Adrenal gland (tissue), 5 donors: Measurements from ENCODE around the gene PRC1.
"Not testable (repeated sequence)": the region's sequence is repeated elsewhere in the genome, so short reads cannot be mapped to it uniquely, and the experiment has no call there.

ENCODE experiments used
- CTCF ChIP-seq, 6 experiments: fragments of 450-650 bp in 4 of 6; fragments of 200-600 bp in 2 of 6; sonication (generic) in 1 of 6; IDR thresholded peaks; 1 replicate in 5 of 6; 2 replicates in 1 of 6; pipeline versions ENCODE4 v1.5.1 to v1.8.0; 2016 to 2021; ENCODE audit warnings: antibody characterized with exemption in 6 of 6, mild to moderate bottlenecking in 2 of 6, moderate library complexity in 1 of 6
- POLR2A ChIP-seq, 2 donors: fragments of 450-650 bp; IDR thresholded peaks; one replicate each; pipeline ENCODE4 v1.6.1; 2017; ENCODE audit warnings: antibody characterized with exemption in 2 of 2, mild to moderate bottlenecking in 2 of 2, moderate library complexity in 1 of 2
- donor health status: DM: no; HTN: no; CAD: no.

GRCh38 chr15:91013701-91014100 is 19.4 kb upstream of the PRC1 start:
- TF ChIP-seq CTCF, POLR2A (IDR thresholded peaks at IDR 0.05): not testable (repeated sequence)
